T-helper 22 cell (primary cell): Measurements from ENCODE around the gene PSMB1.

ENCODE experiments used
- DNase-seq: peaks from one replicate; pipeline ENCODE4 v3.0.0-alpha.2; 2020; ENCODE audit warnings: low read depth

PSMB1 gene

DNA sequence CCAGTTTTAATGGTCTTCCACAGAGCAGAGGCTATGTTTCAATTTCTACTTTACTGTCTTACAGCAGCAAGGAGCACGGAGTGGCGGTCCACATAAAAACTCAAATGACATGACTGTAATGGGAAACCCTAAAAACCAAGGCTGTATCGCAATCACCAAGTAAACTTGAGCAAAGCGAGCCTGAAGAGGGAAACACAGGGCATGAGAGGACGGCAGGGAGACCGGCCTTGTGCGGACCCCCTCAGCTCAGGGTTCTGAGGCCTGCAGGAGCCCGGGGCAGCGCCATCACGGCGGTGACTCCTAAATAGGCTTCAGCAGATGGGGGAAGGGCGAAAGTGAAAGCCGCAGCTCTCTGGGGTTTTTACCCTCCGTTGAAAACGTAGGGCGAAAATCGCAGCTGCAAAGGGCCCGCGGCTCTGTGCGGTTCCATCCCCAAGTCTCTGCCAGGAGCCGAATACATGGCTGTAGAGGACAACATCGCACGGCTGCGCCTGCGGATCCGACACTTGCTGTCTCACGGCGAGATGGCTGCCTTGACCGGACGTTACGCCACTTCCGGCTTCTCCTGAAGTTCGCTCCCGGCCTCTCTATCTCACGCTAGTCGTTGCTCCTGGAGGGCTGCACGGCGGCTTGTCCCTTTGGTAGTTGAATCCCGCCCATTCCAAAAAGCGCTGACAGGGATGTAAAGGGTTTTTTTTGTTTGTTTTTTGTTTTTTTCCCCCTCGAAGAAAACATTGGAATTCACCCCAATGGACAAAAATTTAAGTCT, at the start of gene PSMB1:
Gene PSMB1 (minus strand): TSS at position 543 of the 769 bp plus-strand sequence. CDS start 65 bp downstream, at position 478.
- DNase-seq = peak; percentile 65

DNA sequence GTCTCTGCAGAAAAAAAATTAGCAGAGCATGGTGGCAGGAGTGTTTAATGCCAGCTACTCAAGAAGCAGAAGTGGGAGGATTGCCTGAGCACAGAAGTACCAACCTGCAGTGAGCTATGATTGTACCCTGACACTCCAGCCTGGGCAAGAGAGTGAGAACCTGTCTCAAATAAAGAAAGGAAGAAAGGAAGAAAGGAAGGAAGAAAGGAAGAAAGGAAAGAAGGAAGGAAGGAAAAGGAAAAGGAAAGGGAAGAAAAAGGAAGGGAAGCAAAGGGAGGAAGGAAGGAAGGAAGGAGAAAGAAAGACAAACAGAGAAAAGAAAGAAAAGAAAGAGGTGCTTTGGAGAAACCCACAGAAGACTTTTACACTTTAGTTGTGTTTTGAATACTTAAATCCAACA, 44.2 kb upstream of the PSMB1 start:
- no peak for DNase-seq

DNA sequence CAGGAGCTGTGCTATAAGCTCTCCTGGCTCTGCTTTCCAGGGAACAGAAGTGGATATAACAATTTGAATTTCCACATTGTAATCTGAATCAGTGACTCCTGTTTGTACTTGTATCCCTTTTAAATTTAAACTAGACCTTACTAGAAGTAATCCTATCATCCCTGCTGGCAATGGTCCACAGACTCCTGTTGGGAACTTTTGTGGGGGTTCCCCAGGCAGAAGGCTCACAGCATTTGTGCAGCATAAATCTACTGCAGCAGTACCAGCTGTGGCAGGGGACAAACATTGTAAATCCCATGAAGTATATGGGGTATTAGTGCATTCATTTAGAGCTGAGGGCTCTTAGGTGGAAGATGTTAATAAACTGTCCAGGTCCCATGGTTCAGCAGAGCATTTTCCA, 43.3 kb upstream of the PSMB1 start:
- no peak for DNase-seq

DNA sequence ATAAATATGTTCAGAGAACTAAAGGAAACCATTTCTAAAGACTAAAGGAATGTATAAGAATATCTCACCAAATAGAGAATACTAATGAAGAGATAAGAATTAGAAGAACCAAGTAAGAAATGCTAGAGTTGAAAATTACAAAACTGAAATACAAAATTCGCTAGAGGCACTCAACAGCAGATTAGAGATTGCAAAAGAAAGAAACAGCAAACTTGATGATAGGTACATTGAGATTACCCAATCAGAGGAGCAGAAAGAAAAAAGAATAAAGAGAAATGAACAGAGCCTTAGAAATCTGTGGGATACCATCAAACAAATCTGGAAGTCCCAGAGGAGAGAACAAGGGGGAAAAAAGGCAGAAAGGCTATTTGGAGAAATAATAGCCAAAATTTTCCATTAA, 37.6 kb upstream of the PSMB1 start:
- DNase-seq = no peak

DNA sequence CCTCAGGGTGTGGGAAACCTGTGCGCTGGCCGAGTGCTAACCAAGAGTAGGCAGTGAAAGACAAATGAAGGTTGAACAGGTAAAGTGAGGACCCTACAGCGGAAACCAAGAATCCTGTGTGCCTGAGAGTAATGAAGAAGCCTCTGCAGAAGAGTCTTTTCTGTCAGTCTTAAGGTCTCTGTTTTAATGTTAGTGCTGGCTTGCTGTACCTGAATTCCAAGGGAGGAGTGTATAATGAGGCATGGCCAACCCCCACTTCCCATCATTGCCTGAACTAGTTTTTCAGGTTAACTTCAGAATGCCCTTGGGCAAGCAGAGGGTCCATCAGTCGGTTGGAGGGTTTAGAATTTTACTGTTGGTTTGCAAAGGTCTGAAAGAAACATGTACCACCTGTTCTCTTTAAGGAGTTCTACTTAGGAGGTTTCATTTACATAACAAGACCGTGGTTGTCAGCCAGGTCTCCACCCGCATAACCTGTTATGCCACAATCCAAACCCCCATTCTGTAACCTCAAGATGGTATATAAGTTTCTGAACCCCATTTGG, 31.9 kb upstream of the PSMB1 start:
- no peak for DNase-seq

DNA sequence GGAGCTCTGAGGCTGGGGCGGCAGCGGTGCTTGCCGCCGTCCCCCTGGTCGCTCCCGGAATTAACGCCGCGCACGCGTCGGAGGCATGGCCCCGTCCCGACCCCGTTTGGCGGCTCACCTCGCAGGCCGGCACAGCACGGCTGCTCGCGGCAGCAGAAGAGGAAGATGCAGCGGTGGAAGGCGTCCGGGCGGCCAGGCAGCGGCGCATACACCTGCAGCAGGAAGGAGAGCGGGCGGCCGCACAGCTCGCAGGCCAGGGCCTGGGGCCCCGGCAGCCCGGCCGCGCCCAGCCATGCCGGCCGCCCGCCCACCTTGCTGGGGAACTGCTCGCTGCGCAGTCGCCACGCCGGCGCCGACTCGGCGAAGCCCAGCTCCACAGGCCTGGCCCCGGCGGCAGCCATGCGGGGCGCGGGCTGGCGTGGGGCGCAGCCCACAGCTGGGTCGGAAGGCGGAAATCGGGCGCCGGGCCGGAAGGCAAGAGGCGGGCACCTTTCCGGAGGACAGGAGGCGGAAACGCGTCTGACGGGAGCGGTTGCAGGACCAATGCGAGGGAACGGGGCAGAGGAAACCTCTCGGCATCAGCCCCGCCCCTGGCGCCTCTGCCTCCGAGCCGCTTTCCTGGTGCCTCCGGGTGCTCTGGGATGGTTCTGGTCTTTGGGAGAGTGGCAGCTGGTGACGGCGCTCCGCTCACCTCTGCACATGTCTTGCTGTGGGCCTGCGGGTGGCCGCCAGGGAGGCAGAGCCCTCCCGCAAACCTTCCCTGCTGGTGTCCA, 31.3 kb upstream of the PSMB1 start, which contains the start of gene PDCD2:
Gene PDCD2 (minus strand): TSS at position 457 of the 773 bp plus-strand sequence. CDS start 56 bp downstream, at position 401.
- DNase-seq = peak; percentile 88

DNA sequence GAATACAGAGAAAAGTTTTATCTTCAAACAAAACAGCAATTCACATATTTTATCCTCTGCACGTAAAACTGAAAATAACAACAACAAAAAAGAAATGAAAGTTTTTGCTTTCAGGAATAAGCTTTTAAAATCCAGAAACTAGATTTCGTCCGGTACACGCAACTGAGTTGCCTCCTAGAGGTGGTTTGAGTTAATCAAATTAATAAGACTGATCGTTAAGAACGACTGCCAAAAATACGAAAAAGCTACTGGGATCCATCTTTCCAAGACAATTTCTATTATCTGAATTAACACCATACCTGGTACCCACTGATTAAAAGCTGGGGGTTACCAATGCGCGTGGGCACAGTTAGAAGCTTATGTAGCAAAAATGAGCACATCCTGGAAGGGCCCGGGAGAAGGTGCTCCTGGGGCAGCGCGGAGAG, 30.7 kb upstream of the PSMB1 start:
- DNase-seq = no peak

DNA sequence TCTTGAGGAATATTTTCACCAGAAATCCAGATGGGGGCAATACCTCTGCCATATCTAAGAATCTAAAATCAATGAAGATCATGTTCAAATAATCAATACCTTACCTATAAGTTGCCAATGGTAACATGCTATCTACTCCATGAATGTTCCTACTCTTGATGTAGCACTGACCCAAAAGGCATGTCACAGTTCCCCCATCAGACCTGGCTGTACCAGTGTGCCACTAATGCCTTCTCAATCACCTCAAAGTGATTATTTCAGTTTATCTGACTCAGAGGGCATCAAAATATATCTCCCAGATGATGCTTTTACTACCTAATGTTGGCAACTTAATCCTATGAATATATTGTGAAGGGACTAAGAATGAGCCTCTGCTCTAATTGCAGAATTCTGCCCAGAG, 25.8 kb upstream of the PSMB1 start:
- no peak for DNase-seq

DNA sequence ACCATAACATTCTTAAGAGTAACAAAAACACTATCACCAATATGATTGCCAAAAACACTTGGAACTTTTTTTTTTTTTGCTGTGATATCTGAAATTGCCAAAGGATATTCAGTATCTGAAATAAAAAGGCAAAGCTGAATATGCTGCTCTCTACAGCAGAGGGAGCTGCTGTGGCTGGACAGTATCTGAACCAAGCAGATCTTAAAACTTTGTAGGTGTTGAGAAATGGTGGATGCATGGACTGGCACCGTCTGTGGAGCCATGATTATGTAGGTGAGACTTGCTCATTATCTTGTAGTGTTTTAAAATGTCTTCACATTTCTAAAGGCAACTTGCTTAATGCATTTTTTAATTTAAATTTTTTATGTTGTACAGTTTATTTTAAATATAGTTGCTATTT, 22.1 kb upstream of the PSMB1 start:
- DNase-seq = no peak

DNA sequence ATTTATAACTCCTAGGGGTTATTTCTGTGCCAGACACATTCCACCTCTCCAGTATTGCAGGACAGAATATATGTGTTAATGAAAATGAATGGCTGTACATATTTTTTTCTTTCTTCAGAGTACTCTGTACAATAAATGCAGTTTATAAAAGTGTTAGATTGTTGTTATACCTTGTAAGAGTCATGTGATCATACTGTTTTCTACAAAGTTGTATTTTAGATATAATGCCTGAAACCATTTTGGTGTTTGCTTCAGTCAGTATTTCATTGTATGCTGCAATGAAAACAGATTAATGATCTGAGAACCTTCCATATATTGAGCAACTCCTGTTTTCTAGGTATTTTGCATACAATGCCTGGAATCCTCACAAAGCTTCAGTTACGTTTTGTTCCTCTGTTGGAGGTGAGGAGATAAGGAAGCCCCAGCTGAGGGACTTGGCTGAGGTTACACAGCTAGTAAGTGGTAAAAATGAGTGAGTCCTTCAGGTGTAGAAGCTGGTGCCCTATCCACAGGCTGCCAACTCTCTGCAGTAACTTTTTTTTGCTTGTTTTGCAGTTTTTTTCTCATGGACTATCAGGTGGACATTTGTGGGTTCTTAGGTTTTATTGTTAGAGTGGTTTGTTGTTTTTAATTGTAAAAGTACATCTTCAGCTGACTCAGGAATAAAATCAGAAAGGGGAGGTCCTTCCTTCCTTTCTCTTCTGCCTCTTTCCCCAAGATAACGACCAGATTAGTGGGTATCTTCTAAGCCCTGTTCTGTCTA, 19.8 kb upstream of the PSMB1 start:
- DNase-seq = no peak

DNA sequence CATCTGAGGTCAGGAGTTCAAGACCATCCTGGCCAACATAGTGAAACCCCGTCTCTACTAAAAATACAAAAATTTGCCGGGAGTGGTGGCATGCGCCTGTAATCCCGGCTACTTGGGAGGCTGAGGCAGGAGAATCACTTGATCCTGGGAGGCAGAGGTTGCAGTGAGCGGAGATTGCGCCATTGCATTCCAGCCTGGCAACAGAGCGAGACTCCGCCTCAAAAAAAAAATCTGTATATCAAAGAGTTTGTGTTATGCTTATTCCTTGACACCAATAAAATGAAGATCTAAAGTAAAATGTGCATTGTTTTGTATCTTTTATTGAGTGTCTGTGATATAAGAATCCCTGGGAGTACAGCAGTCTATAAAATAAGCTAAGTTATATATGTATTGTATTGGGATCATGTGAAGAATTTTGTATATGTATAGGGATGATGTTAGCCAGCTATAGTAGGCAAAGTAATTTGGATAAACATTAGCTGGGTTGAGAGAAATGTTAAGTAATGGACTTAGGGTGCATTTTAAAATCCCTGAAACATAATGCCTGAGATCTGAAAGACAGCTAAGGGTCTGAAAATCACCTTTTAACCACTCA, 11.9 kb upstream of the PSMB1 start:
- no peak for DNase-seq

DNA sequence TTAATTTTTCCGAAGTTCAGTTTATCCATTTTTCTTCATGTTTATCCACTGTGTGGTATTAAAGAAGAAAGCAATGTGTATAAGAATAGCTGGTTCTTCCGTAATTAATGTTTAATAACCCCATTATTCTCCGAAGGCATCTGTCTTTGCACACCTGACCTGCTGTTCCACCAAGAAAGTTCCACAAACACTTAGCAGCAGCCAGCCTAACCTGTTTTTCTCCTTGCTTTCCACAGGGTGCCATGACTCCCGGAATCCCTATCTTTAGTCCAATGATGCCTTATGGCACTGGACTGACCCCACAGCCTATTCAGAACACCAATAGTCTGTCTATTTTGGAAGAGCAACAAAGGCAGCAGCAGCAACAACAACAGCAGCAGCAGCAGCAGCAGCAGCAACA, 8.4 kb upstream of the PSMB1 start:
- DNase-seq = no peak

DNA sequence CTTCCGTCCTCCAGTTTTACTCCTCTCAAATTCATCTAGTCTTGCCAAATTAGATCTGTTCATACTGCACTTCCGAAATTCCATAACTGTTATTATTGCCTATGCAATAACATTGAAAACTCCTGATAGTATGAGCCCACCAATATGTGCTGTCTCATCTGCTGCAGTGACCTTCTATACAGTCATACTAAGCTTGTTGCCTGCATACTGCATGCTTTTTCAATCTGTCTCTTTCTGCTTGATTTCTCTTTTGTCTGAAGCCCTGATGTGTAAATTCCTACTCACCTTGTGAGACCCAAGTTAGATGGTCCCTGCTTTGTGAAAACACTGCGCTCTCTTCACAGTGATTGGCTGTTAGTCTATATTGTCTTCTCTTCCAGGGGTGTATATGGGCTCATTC, 2.2 kb upstream of the PSMB1 start:
- DNase-seq = no peak

DNA sequence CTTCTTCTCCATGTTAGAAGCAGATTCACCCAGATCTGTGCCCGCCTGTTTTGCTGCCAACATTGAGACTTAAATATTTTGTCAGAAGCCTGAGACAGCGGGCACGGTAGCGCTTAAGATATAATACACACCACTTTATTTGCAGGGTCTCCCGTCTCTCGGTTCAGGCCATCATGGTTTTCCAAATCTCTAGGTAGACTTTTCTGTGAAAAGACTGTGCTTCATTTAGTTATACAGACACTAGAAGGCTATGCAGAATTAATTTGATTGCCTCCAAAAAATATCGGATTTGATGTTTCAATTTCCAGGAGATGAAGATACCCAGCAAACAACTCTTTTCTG, 1.7 kb upstream of the PSMB1 start:
- no peak for DNase-seq

DNA sequence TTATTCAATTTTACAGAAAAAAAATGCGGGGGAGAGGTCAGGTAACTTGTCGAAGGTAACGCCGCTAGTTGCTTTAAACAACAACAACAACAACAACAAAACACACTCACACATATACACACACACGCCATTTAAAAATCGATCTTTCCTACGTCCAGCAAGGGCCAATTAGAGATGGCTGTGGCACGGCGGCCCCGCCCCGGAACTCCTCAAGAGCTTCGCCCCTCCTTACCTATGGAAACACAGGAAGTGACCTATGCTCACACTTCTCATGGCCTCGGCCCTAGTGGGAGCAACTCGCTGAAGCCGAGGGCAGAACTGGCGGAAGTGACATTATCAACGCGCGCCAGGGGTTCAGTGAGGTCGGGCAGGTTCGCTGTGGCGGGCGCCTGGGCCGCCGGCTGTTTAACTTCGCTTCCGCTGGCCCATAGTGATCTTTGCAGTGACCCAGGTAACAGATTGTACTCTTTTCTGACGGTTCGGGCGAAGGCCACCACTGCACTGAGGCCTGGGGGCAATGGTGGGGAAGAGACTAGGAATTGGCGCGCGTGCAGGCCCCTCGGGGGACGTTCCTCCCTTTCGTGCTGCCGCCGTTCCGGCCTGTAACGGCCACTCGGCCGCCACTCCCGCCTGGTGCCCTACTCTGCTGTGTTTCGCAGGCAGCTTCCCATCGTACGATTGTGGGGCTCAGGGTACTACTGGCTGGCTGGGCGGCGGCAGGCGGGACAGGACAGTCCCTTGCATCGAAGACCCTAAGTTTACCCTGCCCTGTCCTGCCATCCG, 1.1 kb upstream of the PSMB1 start, which contains the start of gene TBP:
Gene TBP (plus strand): TSS at position 357 of the 783 bp plus-strand sequence. CDS start 2,661 bp downstream, outside the sequence.
- DNase-seq = peak; percentile 97

DNA sequence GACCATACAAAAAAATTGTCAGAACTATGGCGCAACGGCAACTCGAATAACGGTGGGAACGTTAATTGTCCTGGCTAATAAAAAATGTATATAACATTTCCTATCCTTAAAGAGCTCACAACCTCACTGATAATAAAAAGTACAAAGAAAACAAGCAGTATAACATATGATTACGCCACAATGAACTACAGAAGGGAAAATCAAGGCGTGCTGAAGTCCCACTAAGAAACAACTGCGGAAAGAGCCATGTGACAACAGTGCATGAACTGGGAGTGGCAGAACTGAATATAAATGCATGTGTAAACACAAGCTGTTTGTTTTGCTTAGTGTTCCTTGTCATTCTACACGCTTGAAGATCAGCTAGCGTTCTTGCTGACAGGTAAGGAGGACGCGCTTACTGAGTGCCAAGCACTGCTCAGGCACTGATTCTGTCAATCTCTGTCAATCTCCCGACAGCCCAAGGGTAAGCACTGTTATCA, 466 bp upstream of the PSMB1 start:
- DNase-seq = peak; percentile 31

DNA sequence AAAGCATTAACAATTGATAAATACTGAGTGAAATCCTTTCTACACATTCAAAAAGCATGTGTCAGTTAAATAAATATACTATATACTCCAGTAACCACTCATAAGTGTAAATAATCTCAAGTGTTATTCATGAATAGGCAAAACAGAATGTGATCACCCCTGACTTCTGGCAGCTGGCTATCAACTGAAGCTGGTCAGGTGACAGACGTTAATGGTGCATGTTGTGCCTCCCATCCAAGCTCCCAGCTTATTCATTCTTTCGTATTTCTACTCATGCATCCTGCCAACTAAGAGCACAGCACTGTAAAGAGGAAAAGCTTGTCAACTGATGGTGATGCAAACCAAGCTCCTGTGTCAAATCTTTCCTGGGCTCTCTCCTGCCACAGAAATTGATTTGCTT, 7.7 kb downstream of the PSMB1 start:
- DNase-seq = no peak

DNA sequence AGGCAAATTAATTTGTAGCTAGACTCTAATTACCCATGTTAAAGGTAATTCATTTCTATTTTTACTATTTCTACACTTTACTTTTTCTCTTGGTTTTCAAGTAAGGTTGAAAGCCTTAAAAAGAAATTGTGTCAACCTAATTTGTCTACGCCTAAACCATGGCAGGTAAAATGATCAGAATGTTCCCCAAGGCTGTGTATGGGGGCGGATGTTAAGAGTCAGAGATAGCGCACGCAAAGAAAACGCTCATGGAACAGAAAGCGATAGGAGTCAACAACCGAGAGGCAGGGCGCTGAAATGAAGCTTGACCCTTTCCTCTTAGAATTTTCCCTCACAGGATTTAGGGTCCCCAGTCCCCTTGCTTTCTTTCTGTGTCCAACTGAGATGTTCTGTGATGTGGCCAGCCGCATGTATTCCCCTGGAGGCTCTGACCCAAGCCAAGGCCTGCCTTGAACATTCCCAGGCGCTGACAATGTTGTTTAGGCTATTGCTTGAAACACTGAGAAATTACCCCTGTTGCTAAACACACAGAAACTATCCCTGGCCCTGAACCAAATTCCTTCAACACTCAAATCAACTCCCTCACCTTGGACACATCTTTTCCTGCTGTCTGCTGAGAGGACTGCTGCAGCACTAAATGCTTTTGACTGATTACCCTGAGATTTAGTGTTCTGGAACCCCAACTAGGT, 10.9 kb downstream of the PSMB1 start:
- no peak for DNase-seq

DNA sequence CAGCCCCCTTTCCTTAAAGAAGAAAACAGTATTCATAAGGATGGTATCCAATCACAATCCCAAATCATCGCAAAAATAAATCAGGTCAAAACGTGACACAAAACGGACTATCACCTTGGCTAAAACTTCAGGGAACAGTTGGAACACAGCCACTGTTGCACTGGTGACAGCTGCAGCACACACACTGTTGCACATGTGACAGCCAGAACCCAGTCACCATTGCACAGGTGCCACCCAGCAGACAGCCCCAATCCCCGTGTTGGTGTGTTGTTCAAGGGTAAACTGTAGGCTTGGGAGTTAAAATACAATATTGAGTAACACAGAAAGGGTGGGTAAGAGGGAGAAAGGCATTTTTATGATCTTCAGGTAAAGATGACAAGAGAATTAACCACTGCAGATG, 15.8 kb downstream of the PSMB1 start:
- no peak for DNase-seq

DNA sequence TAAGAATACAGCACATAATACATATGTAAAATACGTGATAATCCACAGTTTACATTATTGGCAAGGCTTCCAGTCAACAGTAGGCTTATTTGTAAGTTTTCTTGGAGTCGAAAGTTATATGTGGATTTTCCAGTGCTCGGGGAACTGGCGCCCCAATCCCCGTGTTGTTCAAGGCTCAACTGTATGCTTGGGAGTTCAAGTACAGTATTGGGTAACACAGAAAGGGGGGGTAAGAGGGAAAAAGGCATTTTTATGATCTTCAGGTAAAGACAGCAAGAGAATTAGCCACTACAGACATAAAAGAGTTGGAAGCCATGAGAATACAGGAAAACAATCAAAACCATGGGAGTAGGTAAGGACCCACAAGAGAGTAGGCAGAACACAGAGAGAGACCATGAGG, 16.4 kb downstream of the PSMB1 start:
- no peak for DNase-seq
